ENCODE measurements around the gene SMPDL3A.
"Not testable (repeated sequence)": the region's sequence is repeated elsewhere in the genome, so short reads cannot be mapped to it uniquely, and the experiment has no call there.

Gene SMPDL3A, protein sequence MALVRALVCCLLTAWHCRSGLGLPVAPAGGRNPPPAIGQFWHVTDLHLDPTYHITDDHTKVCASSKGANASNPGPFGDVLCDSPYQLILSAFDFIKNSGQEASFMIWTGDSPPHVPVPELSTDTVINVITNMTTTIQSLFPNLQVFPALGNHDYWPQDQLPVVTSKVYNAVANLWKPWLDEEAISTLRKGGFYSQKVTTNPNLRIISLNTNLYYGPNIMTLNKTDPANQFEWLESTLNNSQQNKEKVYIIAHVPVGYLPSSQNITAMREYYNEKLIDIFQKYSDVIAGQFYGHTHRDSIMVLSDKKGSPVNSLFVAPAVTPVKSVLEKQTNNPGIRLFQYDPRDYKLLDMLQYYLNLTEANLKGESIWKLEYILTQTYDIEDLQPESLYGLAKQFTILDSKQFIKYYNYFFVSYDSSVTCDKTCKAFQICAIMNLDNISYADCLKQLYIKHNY

DNA sequence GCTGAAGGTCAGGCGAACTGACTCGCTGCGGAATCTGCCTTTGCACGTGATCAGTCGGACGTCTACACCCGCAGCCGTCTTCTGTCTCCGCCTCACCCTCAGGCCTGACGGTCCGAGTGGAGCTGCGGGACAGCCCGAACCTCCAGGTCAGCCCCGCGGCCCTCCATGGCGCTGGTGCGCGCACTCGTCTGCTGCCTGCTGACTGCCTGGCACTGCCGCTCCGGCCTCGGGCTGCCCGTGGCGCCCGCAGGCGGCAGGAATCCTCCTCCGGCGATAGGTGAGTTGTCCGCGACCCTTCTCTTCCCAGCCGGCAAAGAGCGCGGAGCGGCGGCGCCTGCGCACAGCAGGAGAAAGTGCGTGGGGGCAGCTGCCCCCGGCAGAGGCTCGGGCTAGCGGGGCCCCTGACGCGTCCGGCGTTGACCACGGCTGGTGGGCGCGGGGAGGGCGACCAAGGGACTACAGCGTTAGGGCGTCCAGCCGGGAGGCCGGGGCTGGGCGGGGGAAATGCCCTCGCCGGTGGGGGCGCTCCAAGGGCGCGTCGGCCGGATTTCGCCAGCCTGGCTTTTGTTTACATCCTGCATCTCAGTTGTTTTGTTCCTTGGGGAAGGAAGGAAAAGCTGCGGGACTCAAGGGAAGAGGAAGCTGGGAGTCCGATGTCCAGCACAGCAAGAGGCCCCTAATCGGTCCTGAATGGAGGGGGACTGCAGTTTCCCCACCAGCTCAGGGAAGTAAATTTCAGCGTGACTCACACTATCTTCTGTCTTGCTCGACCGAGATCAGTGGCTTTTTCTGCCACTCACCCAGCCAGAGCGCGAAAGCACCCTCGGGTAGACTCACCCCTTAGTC is at the start of gene SMPDL3A:
Gene SMPDL3A (plus strand): TSS at position 77 of the 846 bp plus-strand sequence. CDS start 89 bp downstream, at position 166.
- peak; percentile 39 for DNase-seq (ENCODE audit: low read depth)

DNA sequence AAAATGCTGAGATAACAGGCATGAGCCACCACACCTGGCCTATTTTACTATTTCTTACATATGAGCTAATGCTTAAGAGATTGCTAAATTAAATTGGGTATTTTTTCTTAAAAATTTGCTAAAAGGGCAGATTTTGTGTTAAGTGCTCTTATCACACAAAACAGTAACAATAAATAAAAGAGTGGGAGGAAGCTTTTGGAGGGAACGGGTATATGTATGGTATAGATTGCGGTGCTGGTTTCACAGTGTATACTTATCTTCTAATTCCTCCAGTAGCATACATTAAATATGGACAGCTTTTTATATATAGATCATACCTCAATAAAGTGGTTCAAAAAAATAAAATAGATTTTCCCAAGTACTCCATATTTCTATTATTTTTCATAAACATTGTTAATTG is 49.0 kb upstream of the SMPDL3A start:
- DNase-seq (ENCODE audit: low read depth) = no peak

DNA sequence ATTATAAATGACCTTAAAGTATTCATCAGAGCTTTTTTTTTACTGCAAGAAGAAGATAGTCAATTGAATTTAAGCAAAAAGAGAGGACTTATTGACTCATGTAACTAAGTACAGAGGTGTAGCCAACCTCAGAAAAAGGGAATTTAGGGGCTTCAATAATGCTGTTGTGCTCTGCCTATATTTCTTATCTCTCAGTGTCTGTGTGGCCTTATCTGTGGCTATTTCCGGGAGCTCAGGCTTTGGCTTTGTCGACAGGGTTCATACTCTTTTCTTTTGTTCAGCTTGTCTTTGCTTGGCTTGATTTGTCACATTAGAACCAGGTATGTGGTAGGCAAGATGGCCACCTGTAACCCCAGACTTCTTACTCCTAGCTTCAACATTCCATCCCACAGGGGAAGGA is 48.1 kb upstream of the SMPDL3A start:
- DNase-seq (ENCODE audit: low read depth) = no peak

DNA sequence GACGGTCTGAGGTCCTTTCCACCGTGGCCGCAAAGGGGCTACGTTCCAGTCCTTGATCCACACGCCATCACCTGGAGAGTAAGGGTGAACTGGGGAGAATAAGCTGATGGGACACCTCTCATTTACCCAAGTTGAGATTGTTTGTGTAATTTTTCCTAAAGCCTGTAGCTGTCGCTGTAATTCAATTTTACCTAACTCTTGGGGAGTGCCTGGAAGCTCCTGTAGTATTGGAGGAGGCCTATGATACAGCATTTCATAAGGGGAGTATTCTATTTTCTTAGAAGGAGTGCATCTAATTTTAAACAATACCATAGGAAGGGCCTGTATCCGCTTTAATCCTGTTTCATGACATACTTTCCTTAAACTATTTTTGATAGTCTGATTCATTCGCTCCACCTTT is 44.8 kb upstream of the SMPDL3A start:
- DNase-seq (ENCODE audit: low read depth) = not testable (repeated sequence)

DNA sequence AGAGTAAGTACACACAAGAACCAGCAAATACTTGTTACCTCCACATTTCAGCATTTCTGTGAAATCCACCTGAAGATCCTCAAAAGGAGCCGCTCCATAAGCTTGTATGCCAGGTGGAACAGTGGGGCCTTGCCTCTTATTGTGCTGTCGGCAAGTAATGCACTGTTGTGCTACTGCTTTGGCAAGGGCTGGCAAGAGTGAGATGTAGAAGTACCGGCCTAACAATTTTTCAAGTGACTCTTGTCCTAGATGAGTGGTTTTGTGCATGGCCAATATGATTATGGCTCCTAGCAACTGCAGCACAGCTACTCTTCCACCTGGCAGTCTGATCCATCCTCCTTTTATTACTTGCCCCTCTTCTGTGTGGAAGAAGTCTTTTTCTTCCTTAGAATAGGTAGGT is 44.2 kb upstream of the SMPDL3A start:
- not testable (repeated sequence) for DNase-seq (ENCODE audit: low read depth)

DNA sequence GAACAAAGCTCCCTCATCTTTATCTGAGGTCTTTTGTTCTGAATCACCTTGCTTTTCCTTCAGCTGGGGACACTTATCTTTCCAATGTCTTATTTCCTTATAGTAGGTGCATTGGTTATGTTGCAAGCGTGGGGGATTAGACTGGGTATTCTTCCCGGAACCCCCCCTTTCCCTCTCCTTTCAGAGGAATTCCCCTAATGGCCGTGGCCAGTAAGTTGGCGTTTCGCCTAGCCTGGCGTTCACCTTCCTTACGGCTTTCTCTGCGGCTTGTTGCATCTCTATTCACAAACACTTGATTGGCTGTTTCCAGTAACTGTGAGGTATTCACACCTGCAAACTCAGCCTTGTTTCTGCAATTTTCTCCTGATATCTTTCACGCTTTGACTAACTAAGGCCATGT is 42.4 kb upstream of the SMPDL3A start:
- DNase-seq (ENCODE audit: low read depth) = no peak

DNA sequence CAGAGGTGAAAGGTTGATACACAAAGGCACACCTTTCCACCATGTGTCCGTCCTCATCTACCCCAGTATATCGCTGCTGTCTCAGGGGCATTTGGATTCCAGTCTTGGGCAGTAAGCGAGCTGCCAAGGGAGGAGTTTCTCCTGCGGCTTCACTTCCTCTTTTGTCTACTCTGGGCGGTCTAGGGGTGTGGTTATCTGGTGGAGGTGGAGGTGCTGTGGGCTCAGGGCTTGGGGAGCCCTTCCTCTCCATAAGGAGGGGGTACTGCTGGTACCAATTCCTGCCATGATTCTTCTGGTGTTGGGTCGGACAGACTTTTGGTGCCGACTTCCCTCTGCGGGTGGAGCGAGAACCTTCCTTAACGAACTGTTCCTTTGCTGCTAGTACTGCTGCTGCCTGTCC is 41.5 kb upstream of the SMPDL3A start:
- no peak for DNase-seq (ENCODE audit: low read depth)

DNA sequence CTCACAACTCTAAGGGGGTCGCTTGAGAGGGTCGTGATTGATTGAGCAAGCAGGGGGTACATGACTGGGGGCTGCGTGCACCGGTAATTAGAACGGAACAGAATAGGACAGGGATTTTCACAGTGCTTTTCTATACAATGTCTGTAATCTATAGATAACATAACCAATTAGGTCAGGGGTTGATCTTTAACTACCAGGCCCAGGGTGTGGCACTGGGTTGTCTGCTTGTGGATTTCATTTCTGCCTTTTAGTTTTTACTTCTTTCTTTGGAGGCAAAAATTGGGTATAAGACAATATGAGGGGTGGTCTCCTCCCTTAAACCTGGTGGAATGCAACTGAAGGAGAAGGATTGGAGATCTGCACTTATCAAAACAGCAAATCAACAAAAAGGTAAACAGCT is 40.1 kb upstream of the SMPDL3A start:
- DNase-seq (ENCODE audit: low read depth) = not testable (repeated sequence)

DNA sequence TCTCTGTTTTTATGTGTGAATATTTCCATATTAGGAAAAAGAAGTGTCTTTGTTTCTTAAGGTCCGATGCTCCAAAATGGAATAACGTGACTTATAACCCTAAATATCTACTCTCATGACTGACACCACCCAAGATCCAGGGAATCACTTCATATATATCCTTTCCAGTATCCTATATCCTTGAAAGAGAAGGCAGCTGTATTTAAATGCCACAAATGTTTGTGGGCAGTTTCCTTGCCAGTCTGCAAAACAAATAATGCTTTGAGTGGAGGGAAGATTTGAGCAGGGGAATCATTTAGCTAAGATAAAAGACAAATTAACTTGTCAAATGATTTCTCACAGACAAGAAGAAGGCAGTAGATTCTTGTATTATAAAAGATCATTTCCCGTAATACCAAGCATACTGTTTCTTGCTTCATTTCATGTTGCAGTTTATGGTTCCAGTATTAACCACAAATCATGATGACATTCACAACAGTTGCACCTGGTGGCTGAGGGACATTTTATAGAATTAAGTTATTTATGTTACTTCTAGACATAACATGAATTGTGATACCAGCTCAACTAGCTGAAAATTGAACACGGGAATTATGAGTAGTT is 39.5 kb upstream of the SMPDL3A start:
- no peak for DNase-seq (ENCODE audit: low read depth)

DNA sequence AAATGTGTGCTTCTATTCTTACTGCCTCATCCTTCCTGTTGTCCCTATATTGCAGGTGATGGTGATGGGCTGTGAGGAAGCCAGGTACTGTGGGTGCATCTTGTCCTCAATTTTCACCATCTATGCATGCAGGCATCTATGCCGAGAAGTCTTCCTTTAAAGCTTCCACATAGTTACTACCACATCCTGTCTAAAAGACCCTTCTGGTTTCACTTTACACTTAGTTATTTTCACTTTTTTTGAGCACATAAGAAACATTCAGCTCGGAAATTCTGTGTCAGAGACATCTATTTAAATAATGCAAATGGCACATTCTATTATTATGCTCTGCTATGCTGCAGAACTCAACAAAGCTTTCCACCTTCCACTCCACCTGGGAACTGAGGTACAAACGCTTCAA is 37.7 kb upstream of the SMPDL3A start:
- DNase-seq (ENCODE audit: low read depth) = no peak

DNA sequence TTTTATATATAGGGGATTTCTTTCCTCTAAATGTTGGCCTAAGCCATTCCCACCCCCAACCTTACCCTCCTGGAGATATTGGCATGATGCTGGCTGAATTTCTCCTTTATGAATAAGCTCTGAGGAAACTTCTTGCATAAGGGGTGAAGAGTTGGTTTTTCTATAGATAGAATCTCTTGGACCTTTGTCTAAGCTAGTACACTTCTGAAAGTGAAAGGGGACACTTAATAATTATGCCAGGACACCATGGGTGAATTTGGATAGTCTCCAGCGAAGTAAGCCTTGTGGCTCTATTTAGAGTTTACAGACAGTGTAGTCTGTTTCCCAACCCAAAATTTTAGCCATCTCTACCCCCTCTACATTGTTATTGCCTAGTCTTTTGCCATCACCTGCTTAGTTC is 36.6 kb upstream of the SMPDL3A start:
- no peak for DNase-seq (ENCODE audit: low read depth)

DNA sequence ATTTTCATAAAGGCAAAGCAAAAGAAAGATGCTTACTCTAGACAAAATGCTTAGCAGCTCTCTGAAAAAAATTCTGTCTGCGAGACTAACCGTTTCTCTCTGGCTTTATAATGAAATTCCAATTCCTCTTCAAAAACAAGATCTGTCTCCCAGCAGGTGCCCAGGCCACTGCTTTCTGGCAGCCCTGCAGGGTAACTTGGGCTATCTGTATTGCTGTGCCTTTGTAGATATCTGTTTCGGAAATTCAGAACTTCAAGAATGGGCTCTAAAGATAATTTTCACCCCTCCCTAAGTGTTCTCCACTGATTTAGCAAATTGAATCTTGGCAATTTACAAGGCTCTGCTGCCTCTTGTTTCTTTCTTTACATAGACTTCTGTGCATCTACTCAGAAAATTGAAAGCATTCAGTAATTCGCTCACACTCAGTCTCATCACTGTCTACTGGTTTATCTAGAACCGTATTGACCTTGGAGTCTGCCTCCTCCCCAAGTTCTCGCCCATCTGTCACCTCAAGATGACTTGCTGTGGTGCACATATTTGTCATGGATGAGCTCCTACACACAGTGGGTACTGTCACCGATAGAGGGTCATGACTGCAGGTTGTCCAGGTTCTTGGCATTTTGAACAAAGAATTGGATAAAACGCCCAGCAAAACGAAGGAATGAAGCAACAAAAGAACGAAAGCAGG is 35.9 kb upstream of the SMPDL3A start:
- DNase-seq (ENCODE audit: low read depth) = no peak

DNA sequence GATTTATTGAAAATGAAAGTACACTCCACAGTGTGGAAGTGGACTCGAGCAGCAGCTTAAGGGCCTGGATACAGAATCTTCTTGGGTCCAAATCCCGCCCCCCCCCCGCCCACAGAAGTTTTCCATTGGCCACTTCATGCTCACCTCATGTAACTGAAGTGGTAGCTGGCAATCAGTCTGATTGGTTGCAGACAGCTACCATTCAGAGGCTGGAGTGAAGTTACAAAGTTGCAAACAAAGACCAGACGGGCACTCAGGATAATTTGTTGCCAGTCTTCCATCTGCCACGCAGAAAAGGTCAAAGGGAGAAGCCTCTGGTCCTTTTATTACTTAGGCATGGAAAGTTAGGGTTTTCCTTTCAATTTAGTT is 35.4 kb upstream of the SMPDL3A start:
- no peak for DNase-seq (ENCODE audit: low read depth)

DNA sequence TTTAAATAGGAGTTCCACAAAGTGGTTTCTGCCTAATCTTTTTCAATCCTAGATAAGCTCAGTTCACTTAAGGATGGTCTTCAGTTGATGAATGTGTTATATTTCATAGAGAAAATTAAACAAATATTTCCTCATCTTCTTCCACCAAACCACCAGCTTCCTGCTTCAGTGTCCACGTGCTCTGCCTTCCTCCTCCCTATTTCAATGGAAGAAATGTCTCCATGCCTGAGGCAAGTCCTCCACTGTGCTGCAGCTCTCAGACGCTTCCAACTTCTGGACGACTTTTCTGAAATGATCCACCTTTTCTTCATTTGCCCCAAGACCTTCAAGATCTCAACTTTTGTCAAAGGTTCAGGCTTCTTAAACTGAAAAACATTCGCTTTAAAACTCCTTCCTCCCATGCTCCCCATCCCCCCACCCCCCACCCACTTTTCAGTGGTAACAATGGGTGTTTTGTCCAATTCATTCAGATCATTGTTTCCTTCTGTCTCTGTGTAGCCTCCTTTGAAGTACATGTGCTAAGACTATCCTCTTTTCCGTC is 34.8 kb upstream of the SMPDL3A start:
- no peak for DNase-seq (ENCODE audit: low read depth)

DNA sequence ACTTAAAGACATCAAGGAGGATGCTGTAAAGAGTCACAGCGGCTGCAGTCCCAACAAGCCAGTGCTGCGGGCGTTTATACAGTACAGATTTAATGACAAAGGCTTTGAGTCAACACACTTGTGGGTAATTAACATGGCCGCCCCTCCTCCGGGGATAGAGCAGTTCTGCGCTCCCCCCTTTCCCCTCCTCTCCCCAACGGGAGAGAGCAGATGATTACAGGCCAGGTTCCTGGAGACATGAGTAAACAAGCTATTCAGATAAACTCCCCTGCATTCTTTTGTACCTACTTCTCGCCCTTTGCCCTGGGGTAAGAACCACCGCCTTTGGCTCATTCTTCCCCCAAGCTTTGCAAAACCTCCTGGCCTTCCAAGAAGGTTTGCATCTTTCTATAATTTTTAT is 33.2 kb upstream of the SMPDL3A start:
- DNase-seq (ENCODE audit: low read depth) = no peak

DNA sequence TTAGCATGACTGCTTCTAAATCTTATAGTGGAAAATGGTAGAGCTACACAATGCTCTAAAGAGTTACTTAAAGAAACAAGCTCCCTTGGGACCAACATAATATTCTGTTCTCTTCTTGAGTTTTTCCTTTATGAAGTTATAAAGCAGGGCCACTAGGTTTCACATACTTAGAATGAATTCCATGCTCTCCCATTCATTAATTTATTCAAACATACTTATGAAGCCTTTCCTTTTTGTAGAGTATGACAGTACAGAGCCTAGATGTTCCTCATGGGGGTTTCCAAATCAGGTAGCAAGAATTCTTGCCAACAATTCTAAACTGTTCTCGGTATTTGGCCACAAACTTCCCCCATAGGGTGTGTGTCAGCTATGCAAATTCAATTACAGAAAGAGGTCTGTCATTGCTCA is 30.1 kb upstream of the SMPDL3A start:
- DNase-seq (ENCODE audit: low read depth) = no peak

DNA sequence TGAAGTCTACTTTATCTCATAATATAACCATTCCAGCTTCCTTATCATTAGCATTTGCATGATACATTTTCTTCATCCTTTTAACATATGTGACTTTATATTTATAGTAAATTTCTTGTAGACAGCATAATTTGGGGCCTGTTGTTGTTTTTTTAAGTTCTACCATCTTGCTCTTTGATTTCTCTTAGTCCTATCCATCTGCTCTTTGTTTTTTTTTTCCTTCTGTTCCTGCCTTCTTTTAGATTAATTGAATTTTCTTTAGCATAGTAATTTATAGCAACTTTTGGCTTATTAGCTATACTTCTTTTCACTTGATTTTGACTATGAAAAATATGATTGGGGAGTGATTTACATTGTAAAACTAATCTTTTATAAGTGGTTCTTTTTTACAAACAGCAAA is 28.7 kb upstream of the SMPDL3A start:
- DNase-seq (ENCODE audit: low read depth) = no peak

DNA sequence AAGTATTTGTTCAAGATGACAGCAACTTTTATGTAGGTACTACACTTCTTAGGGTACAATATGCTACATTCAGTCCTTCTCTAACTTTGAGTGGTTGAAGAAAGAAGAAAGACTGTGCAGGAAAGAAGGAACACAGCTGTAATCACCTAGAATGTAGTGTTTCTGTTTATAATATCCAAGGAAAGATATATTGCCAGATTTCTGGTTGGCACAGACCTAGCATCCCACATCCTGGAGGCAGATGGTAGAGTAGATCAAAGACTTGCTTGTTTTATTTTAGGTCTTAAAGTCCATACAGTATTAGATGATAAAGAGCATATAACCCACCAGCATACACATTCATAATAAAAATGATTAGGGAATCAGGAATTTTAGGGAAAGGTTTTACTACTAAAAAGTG is 22.8 kb upstream of the SMPDL3A start:
- no peak for DNase-seq (ENCODE audit: low read depth)

DNA sequence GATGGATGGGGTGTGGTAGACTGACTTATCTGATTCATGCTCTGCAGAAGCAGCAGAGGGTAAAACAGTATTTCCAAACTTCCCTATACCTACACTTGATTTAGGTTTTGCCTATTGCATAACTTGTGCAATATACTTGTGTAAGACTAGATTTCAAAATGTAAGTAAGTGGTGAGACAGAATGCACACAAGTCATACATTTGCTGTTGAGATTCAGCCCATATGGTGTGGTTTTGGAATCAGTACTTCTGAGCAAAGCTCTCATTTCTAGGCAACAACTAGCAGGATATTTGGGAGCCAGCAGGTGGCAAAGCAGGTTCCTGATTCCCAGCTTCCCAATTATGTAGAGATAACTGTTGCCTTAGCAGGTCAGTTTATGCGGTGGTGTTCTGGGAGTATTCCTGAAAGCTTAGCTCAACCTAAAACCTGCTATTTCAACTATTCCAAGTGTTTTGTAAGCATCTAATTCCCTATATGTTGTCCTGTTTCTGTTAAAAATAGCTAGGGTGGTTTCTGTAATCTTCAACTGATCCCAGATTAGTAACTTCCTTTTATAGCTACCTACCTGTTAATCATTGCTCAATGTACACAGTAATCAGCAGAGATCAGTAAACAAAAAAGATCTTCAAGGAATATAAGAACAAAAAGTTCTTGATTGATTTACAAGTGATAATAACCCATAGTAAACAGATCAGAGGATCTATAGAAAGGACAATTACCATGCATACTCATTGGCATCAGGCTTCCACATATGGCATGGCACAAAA is 18.0 kb upstream of the SMPDL3A start:
- no peak for DNase-seq (ENCODE audit: low read depth)

DNA sequence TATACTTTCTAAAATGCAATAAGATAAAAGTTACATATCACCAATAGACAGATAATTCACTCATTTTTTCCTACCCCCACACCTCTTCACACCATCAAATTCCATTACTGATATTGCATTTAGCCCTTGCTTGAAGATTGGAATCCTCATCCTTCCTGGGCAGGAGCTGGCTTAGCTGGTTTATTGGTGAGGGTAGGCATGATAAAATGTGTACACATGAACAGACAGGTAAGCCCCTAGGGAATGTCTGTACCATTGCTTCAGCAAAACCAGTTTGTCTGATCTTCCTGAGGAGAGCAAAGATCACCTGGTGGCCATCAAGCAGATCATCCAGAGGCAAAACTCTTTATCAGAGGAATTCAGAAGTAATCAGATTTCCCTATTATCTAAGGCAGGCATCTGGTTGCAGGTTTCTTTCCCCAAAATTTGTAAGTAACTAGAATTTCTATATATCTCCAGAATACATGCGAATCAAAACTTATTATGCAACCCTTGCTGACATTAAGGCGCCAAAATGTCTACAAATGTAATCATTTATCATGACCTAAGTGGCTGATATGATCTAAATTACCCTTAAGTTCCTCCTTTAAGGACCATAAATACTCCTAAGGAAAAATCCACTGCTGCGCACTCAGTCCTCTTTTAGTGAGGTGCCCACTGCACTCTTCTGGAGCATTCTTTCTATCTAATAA is 16.2 kb upstream of the SMPDL3A start:
- DNase-seq (ENCODE audit: low read depth) = no peak

DNA sequence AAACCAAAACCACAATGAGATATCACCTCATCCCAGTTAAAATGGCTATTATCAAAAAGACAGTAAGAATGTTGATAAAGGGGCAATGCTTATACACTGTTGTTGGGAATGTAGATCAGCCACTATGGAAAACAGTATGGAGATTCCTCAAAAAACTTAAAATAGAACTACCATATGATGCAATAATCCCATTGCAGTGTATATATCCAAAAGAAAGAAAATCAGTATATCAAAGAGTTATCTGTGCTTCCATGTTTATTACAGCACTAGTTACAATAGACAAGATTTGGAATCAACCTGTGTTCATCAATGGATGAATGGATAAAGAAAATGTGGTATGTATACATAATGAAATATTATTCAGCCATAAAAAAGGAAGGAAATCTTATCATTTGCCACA is 13.1 kb upstream of the SMPDL3A start:
- DNase-seq (ENCODE audit: low read depth) = no peak
